ENCODE results near the gene RPS6KA4.

Gene RPS6KA4

GRCh38 chr11:64327375-64327774 is 31.6 kb upstream of the RPS6KA4 start:
- DNase-seq (ENCODE audit: low spot score), result no peak

GRCh38 chr11:64327993-64328392 is 31.0 kb upstream of the RPS6KA4 start:
- no peak for DNase-seq (ENCODE audit: low spot score)

- no peak for DNase-seq (ENCODE audit: low spot score)
Measured at GRCh38 chr11:64330888-64331287, 28.1 kb upstream of the RPS6KA4 start.

- no peak for DNase-seq (ENCODE audit: low spot score)
Measured at GRCh38 chr11:64331569-64332371, 27.2 kb upstream of the RPS6KA4 start.

GRCh38 chr11:64333556-64333955 is 25.4 kb upstream of the RPS6KA4 start:
- no peak for DNase-seq (ENCODE audit: low spot score)

- no peak for DNase-seq (ENCODE audit: low spot score)
Measured at GRCh38 chr11:64334764-64335735, 23.9 kb upstream of the RPS6KA4 start.

- no peak for DNase-seq (ENCODE audit: low spot score)
Measured at GRCh38 chr11:64337538-64338249, 21.3 kb upstream of the RPS6KA4 start.

- DNase-seq (ENCODE audit: low spot score), result no peak
Measured at GRCh38 chr11:64338716-64339115, 20.2 kb upstream of the RPS6KA4 start.

- DNase-seq (ENCODE audit: low spot score), result no peak
Measured at GRCh38 chr11:64339286-64339685, 19.7 kb upstream of the RPS6KA4 start.

GRCh38 chr11:64339754-64340408 is 19.1 kb upstream of the RPS6KA4 start, which contains the start of gene CCDC88B:
Gene CCDC88B, plus strand, starts transcription at chr11:64340204. Its CDS starts 63 bp downstream, at chr11:64340267.
- DNase-seq (ENCODE audit: low spot score), result no peak

GRCh38 chr11:64340671-64341335 is 18.2 kb upstream of the RPS6KA4 start:
- no peak for DNase-seq (ENCODE audit: low spot score)

- no peak for DNase-seq (ENCODE audit: low spot score)
Measured at GRCh38 chr11:64341429-64341828, 17.5 kb upstream of the RPS6KA4 start.

- peak; percentile 77 for DNase-seq (ENCODE audit: low spot score)
Measured at GRCh38 chr11:64341851-64342791, 16.8 kb upstream of the RPS6KA4 start.

GRCh38 chr11:64342869-64343745 is 15.9 kb upstream of the RPS6KA4 start:
- no peak for DNase-seq (ENCODE audit: low spot score)

GRCh38 chr11:64343767-64344559 is 15.0 kb upstream of the RPS6KA4 start:
- DNase-seq (ENCODE audit: low spot score), result no peak

- no peak for DNase-seq (ENCODE audit: low spot score)
Measured at GRCh38 chr11:64344787-64345186, 14.2 kb upstream of the RPS6KA4 start.

GRCh38 chr11:64347193-64347867 is 11.6 kb upstream of the RPS6KA4 start:
- no peak for DNase-seq (ENCODE audit: low spot score)
